Measurements from ENCODE around the gene ACOD1. TPM values are rescaled to one million over a fixed set of nuclear protein-coding genes. Genes with fewer than 3 reads are reported as not detected.

Gene ACOD1
- total and polyA plus RNA-seq, 10 of the 15 experiments (the other 5 are each of a cell fraction or from before 2014, with no cell fraction given), result not detected

GRCh38 chr13:76968041-76968440 lies 19.7 kb downstream of the ACOD1 start:
- no peaks in the 10 kb centered on the region for H4K20me1 ChIP-seq (ENCODE audit: control insufficient read depth, insufficient read depth)
- H3K4me1 ChIP-seq (ENCODE audit: control insufficient read depth, insufficient read depth, low read length), result no peaks in the 10 kb centered on the region
- H3K79me2 ChIP-seq (ENCODE audit: control insufficient read depth, insufficient read depth, low read length), result no peaks in the 10 kb centered on the region
- no peak overlapping the region for H3K4me3 ChIP-seq
- RAD21 ChIA-PET (ENCODE audit: unreplicated experiment), result no interaction called here
- in situ Hi-C loops (cut with MboI), result no loop called here
- BruUV-seq (replicated peaks), result no TSS peak
- no peak overlapping the region for H3K9ac ChIP-seq (ENCODE audit: control insufficient read depth, insufficient read depth, low read length)
- no peaks in the 10 kb centered on the region for H3K27me3 ChIP-seq (replicated peaks in 1 of 2; ENCODE audit: control insufficient read depth in 2 of 2, insufficient read depth in 2 of 2, low read length in 1 of 2)
- POLR2A ChIA-PET, result no interaction called here
- intact Hi-C loops (cut with micrococcal nuclease; ENCODE audit: unreplicated experiment), result no loop called here
- no peak overlapping the region for H2AFZ ChIP-seq (ENCODE audit: control insufficient read depth, low read depth, low read length)
- 45% methylated on average over 5 of the region's 6 CpGs for WGBS (ENCODE audit: insufficient coverage, insufficient replicate concordance, low lambda C conversion rate, missing lambda C conversion rate)
- no peak for ATAC-seq
- DNase-seq (ENCODE audit: low read depth, low spot score), result no peak
- CTCF ChIA-PET, result interaction anchor here (0.9 kb wide), 1 partner anchor 11 kb away, joined by 3 read pairs; no protein-coding TSS in a partner anchor
- no peak for FAIRE-seq
- no peaks in the 10 kb centered on the region for H3K9me3 ChIP-seq (replicated peaks; ENCODE audit: control insufficient read depth, insufficient read depth, low read length)
- SMC1A ChIA-PET (ENCODE audit: uncharacterized antibody, unreplicated experiment), result no interaction called here
- H3K4me2 ChIP-seq (ENCODE audit: control insufficient read depth, insufficient read depth), result no peak overlapping the region
- H3K36me3 ChIP-seq (ENCODE audit: control insufficient read depth in 2 of 2, insufficient read depth in 2 of 2, low read length in 1 of 2), result no peaks in the 10 kb centered on the region
- TF ChIP-seq POU2F2 (IDR thresholded peaks at IDR 0.05; ENCODE audit: borderline replicate concordance, low read depth, low read length) (no peak), RELA (IDR thresholded peaks at IDR 0.05; ENCODE audit: borderline replicate concordance, partially characterized antibody) (no peak), MLLT1 (IDR thresholded peaks at IDR 0.05) (no peak), TARDBP (IDR thresholded peaks at IDR 0.05; ENCODE audit: borderline replicate concordance) (no peak), PKNOX1 (IDR thresholded peaks at IDR 0.05) (no peak), TAF1 (IDR thresholded peaks at IDR 0.05; ENCODE audit: borderline replicate concordance, low read depth, low read length) (no peak), MXI1 (IDR thresholded peaks at IDR 0.05; ENCODE audit: low read depth, low read length) (no peak), GATAD2B (conservative IDR thresholded peaks at IDR 0.05; ENCODE audit: low read depth) (no peak), SMAD5 (IDR thresholded peaks at IDR 0.05; ENCODE audit: low read depth) (no peak), EZH2 (IDR thresholded peaks at IDR 0.05; ENCODE audit: borderline replicate concordance, control insufficient read depth, low read depth, low read length) (no peak), YY1 (IDR thresholded peaks at IDR 0.05; ENCODE audit: low read depth, low read length) (no peak), RCOR1 (conservative IDR thresholded peaks at IDR 0.05; ENCODE audit: low read depth, low read length) (no peak), CHD2 (IDR thresholded peaks at IDR 0.05; ENCODE audit: borderline replicate concordance, low read depth, low read length) (no peak), ZNF622 (IDR thresholded peaks at IDR 0.05) (no peak), GABPA (IDR thresholded peaks at IDR 0.05; ENCODE audit: low read depth) (no peak), BHLHE40 (IDR thresholded peaks at IDR 0.05; ENCODE audit: borderline replicate concordance in 1 of 2, low read depth in 2 of 2, low read length in 1 of 2) (no peak)
- TF ChIP-seq, protein P1, sequence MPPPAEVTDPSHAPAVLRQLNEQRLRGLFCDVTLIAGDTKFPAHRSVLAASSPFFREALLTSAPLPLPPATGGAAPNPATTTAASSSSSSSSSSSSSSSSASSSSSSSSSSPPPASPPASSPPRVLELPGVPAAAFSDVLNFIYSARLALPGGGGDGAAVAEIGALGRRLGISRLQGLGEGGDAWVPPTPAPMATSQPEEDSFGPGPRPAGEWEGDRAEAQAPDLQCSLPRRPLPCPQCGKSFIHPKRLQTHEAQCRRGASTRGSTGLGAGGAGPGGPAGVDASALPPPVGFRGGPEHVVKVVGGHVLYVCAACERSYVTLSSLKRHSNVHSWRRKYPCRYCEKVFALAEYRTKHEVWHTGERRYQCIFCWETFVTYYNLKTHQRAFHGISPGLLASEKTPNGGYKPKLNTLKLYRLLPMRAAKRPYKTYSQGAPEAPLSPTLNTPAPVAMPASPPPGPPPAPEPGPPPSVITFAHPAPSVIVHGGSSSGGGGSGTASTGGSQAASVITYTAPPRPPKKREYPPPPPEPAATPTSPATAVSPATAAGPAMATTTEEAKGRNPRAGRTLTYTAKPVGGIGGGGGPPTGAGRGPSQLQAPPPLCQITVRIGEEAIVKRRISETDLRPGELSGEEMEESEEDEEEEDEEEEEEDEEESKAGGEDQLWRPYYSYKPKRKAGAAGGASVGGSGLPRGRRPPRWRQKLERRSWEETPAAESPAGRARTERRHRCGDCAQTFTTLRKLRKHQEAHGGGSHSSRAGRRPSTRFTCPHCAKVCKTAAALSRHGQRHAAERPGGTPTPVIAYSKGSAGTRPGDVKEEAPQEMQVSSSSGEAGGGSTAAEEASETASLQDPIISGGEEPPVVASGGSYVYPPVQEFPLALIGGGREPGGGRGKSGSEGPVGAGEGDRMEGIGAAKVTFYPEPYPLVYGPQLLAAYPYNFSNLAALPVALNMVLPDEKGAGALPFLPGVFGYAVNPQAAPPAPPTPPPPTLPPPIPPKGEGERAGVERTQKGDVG (CRISPR knock-in tag; IDR thresholded peaks at IDR 0.05), result no peak
- H3K27ac ChIP-seq (ENCODE audit: control insufficient read depth, insufficient read depth), result no peak overlapping the region

Measured in GM12878 (cell line).